Smooth muscle cell (in vitro differentiated cells): ENCODE data around the gene ZNF592. TPM values are rescaled to one million over a fixed set of nuclear protein-coding genes. Genes with fewer than 3 reads are reported as not detected.

Source experiments
- DNase-seq: peaks from one replicate; lab custom pipeline; 2025; ENCODE audit not compliant: unreplicated experiment; lab: John Stamatoyannopoulos, UW
- H2AFZ ChIP-seq: fragments of 200-600 bp; sonication (generic); 2 replicates; pipeline ENCODE4 v1.6.0; 2016; ENCODE audit warnings: antibody characterized with exemption, low read depth, mild to moderate bottlenecking
- H3F3A ChIP-seq: fragments of 200-600 bp; sonication (generic); 2 replicates; pipeline ENCODE4 v1.6.0; 2017; ENCODE audit warnings: antibody characterized with exemption, low read depth
- H3K27ac ChIP-seq: fragments of 200-600 bp; sonication (generic); 2 replicates; pipeline ENCODE4 v1.5.1; 2016; ENCODE audit warnings: low read depth, mild to moderate bottlenecking
- H3K27me3 ChIP-seq: fragments of 200-600 bp; sonication (generic); 2 replicates; pipeline ENCODE4 v1.6.1; 2016; ENCODE audit warnings: low read depth, mild to moderate bottlenecking
- H3K36me3 ChIP-seq: fragments of 200-600 bp; sonication (generic); 2 replicates; pipeline ENCODE4 v1.5.1; 2016; ENCODE audit warnings: low read depth
- H3K4me1 ChIP-seq: fragments of 200-600 bp; sonication (generic); 2 replicates; pipeline ENCODE4 v1.5.1; 2016; ENCODE audit warnings: low read depth
- H3K4me2 ChIP-seq: fragments of 200-600 bp; sonication (generic); 2 replicates; pipeline ENCODE4 v1.6.0; 2016; ENCODE audit warnings: mild to moderate bottlenecking
- H3K4me3 ChIP-seq: fragments of 200-600 bp; sonication (generic); 2 replicates; pipeline ENCODE4 v1.5.1; 2016; ENCODE audit warnings: mild to moderate bottlenecking
- H3K79me2 ChIP-seq: fragments of 200-600 bp; sonication (generic); 2 replicates; pipeline ENCODE4 v1.6.0; 2016; ENCODE audit warnings: low read depth, mild to moderate bottlenecking
- H3K9ac ChIP-seq: fragments of 200-600 bp; sonication (generic); 2 replicates; pipeline ENCODE4 v1.6.0; 2016; ENCODE audit warnings: low read depth
- H3K9me3 ChIP-seq: fragments of 200-600 bp; sonication (generic); replicated peaks from 2 replicates; pipeline ENCODE4 v1.5.1; 2016; ENCODE audit warnings: low read depth
- H4K20me1 ChIP-seq: fragments of 200-600 bp; sonication (generic); 2 replicates; pipeline ENCODE4 v1.6.0; 2016; ENCODE audit warnings: low read depth
- CTCF ChIP-seq: fragments of 200-600 bp; sonication (generic); IDR thresholded peaks from 2 replicates; pipeline ENCODE4 v1.5.1; 2017; ENCODE audit warnings: borderline replicate concordance, mild to moderate bottlenecking, antibody characterized with exemption; ENCODE audit not compliant: insufficient read depth, poor library complexity, severe bottlenecking
- WGBS: methylation state at CpG from one replicate; pipeline ENCODE4 v1.1.7; 2016; ENCODE audit warnings: low lambda C conversion rate; 5-methylcytosine and 5-hydroxymethylcytosine counted together
- polyA plus RNA-seq: library from polyadenylated mRNA; unstranded; fragments of >200 nt; fragmentation: Nextera tagmentation; extraction: Ambion mirVana; gene quantifications from 2 replicates; pipeline ENCODE4 v1.2.1, GENCODE V29; 2016
- total RNA-seq: library from RNA; depleted of rRNA; stranded (reverse); fragments of >200 nt; gene quantifications from 2 replicates; pipeline ENCODE4 v1.2.3, GENCODE V29; 2014

The ZNF592 gene
- total and polyA plus RNA-seq, 2 experiments from 2014 or later = 10.7 to 10.8 TPM

GRCh38 chr15:84703808-84704207 lies 44.6 kb upstream of the ZNF592 start:
- WGBS = 95% methylated on average over 5 of the region's 5 CpGs
- H3F3A ChIP-seq = no peaks in the 10 kb centered on the region
- H3K36me3 ChIP-seq = no peaks in the 10 kb centered on the region
- DNase-seq = no peak
- H3K4me3 ChIP-seq = no peak overlapping the region
- no peak overlapping the region for H2AFZ ChIP-seq
- no peaks in the 10 kb centered on the region for H3K9me3 ChIP-seq
- H3K4me1 ChIP-seq = no peaks in the 10 kb centered on the region
- peaks cover 100% of the 10 kb centered on the region for H4K20me1 ChIP-seq
- H3K27me3 ChIP-seq = no peaks in the 10 kb centered on the region
- TF ChIP-seq CTCF = no peak
- peaks cover 88% of the 10 kb centered on the region for H3K79me2 ChIP-seq
- no peak overlapping the region for H3K9ac ChIP-seq
- H3K4me2 ChIP-seq = no peak overlapping the region
- no peak overlapping the region for H3K27ac ChIP-seq

- peaks cover 3% of the 10 kb centered on the region for H3K36me3 ChIP-seq
- no peak overlapping the region for H2AFZ ChIP-seq
- peaks cover 8% of the 10 kb centered on the region for H3F3A ChIP-seq
- peaks cover 68% of the 10 kb centered on the region for H3K79me2 ChIP-seq
- DNase-seq = no peak
- H3K9me3 ChIP-seq = no peaks in the 10 kb centered on the region
- no peak for TF ChIP-seq CTCF
- H3K27ac ChIP-seq = peak overlapping the region; percentile 72
- peak overlapping the region; percentile 77 for H3K9ac ChIP-seq
- H3K4me2 ChIP-seq = peak overlapping the region; percentile 95
- peaks cover 55% of the 10 kb centered on the region for H4K20me1 ChIP-seq
- peak overlapping the region; percentile 77 for H3K4me3 ChIP-seq
- H3K4me1 ChIP-seq = peaks cover 10% of the 10 kb centered on the region
- H3K27me3 ChIP-seq = no peaks in the 10 kb centered on the region
- WGBS = 83% methylated on average over 5 of the region's 5 CpGs
Measured at GRCh38 chr15:84714372-84714771, 34.0 kb upstream of the ZNF592 start.

- H3K27me3 ChIP-seq = no peaks in the 10 kb centered on the region
- H3K27ac ChIP-seq = peak overlapping the region; percentile 72
- H3K9ac ChIP-seq = peak overlapping the region; percentile 77
- peaks cover 63% of the 10 kb centered on the region for H3K79me2 ChIP-seq
- H3K4me3 ChIP-seq = peak overlapping the region; percentile 77
- peaks cover 3% of the 10 kb centered on the region for H3K36me3 ChIP-seq
- H4K20me1 ChIP-seq = peaks cover 50% of the 10 kb centered on the region
- no peak for TF ChIP-seq CTCF
- no peak overlapping the region for H2AFZ ChIP-seq
- no peak for DNase-seq
- H3K4me1 ChIP-seq = peaks cover 10% of the 10 kb centered on the region
- peak overlapping the region; percentile 95 for H3K4me2 ChIP-seq
- 60% methylated on average over 3 of the region's 3 CpGs for WGBS
- no peaks in the 10 kb centered on the region for H3K9me3 ChIP-seq
- peaks cover 8% of the 10 kb centered on the region for H3F3A ChIP-seq
Measured at GRCh38 chr15:84714821-84715220, 33.6 kb upstream of the ZNF592 start.

GRCh38 chr15:84715441-84716035 lies 32.9 kb upstream of the ZNF592 start:
- H3K27ac ChIP-seq = peak overlapping the region; percentile 72
- TF ChIP-seq CTCF = no peak
- H2AFZ ChIP-seq = peak overlapping the region; percentile 96
- no peaks in the 10 kb centered on the region for H3K9me3 ChIP-seq
- no peaks in the 10 kb centered on the region for H3K27me3 ChIP-seq
- H3K4me2 ChIP-seq = peak overlapping the region; percentile 95
- 2% methylated on average over 35 of the region's 36 CpGs for WGBS
- peaks cover 45% of the 10 kb centered on the region for H4K20me1 ChIP-seq
- H3K79me2 ChIP-seq = peaks cover 56% of the 10 kb centered on the region
- H3K4me3 ChIP-seq = peak overlapping the region; percentile 77
- H3K36me3 ChIP-seq = no peaks in the 10 kb centered on the region
- peaks cover 10% of the 10 kb centered on the region for H3K4me1 ChIP-seq
- H3K9ac ChIP-seq = peak overlapping the region; percentile 77
- no peak for DNase-seq
- peaks cover 8% of the 10 kb centered on the region for H3F3A ChIP-seq
